ENCODE data around the gene TFPI. TPM values are rescaled to one million over a fixed set of nuclear protein-coding genes. Genes with fewer than 3 reads are reported as not detected.

TFPI gene
- total and polyA plus RNA-seq, 2 of the 8 experiments (the other 6 are each of a cell fraction or from before 2014, with no cell fraction given), result 2.0 to 7.1 TPM

- H3K9ac ChIP-seq (replicated peaks in 1 of 4; ENCODE audit: extremely low read depth in 1 of 4, low read depth in 3 of 4, low read length in 3 of 4), result no peak overlapping the region
- H2AFZ ChIP-seq (ENCODE audit: low read length), result no peak overlapping the region
- no peak overlapping the region for H3K4me2 ChIP-seq (ENCODE audit: insufficient read depth in 1 of 2, low read depth in 2 of 2, low read length in 2 of 2)
- no peak overlapping the region for H4K5ac ChIP-seq (ENCODE audit: insufficient read length, low read depth, low read length)
- H3K18ac ChIP-seq (ENCODE audit: extremely low read depth, low read length), result no peak overlapping the region
- CTCF ChIA-PET (ENCODE audit: partially characterized antibody), result interaction anchor here (0.6 to 1.0 kb wide), 2 partner anchors 70 to 1989 kb away, joined by 3 read pairs; no protein-coding TSS in a partner anchor
- H3K27ac ChIP-seq (ENCODE audit: low read depth, low read length), result no peak overlapping the region
- no peaks in the 10 kb centered on the region for H3K4me1 ChIP-seq (replicated peaks in 1 of 4; ENCODE audit: control insufficient read depth in 3 of 4, insufficient read depth in 4 of 4, low read length in 3 of 4)
- no peaks in the 10 kb centered on the region for H3K79me2 ChIP-seq (ENCODE audit: control insufficient read depth in 1 of 2, insufficient read depth in 2 of 2, low read length in 2 of 2)
- H2BK20ac ChIP-seq (ENCODE audit: low read length), result no peak overlapping the region
- H3K79me1 ChIP-seq (ENCODE audit: low read depth, low read length), result no peaks in the 10 kb centered on the region
- WGBS, 2 experiments (ENCODE audit: extremely low coverage in 1 of 2, insufficient coverage in 1 of 2, insufficient read length in 1 of 2, insufficient replicate concordance in 2 of 2, low coverage in 1 of 2, low lambda C conversion rate in 2 of 2, missing lambda C conversion rate in 1 of 2), result 93% methylated on average over 2 of the region's 2 CpGs; no CpG with 5 or more reads in 1 of the 2 experiments
- DNase-seq (ENCODE audit: low read depth in 1 of 2, low spot score in 2 of 2), result no peak
- H3K56ac ChIP-seq (replicated peaks; ENCODE audit: insufficient read length, low read depth, low read length), result no peak overlapping the region
- H2BK120ac ChIP-seq (replicated peaks; ENCODE audit: low read depth, low read length), result no peak overlapping the region
- no peak overlapping the region for H2BK5ac ChIP-seq (ENCODE audit: low read depth, low read length)
- no peak overlapping the region for H3K4me3 ChIP-seq (ENCODE audit: extremely low read depth in 1 of 4, insufficient read depth in 2 of 4, low read depth in 3 of 4, low read length in 4 of 4)
- H2AK5ac ChIP-seq (ENCODE audit: low read depth, low read length), result no peak overlapping the region
- H3K23ac ChIP-seq (ENCODE audit: insufficient read length), result no peak overlapping the region
- H3K36me3 ChIP-seq (ENCODE audit: control insufficient read depth in 2 of 4, insufficient read depth in 4 of 4, low read length in 3 of 4), result peaks cover 0 to 2% (median 0%) of the 10 kb centered on the region in 4 experiments; a peak in 2 of 8 replicates
- no peak overlapping the region for H2BK15ac ChIP-seq (ENCODE audit: low read length)
- TF ChIP-seq HDAC2 (IDR thresholded peaks at IDR 0.05; ENCODE audit: borderline replicate concordance in 1 of 2, low read depth in 2 of 2, low read length in 2 of 2), result no peak
- no peak for TF ChIP-seq ATF2 (IDR thresholded peaks at IDR 0.05; ENCODE audit: low read length)
- TF ChIP-seq SAP30 (IDR thresholded peaks at IDR 0.05; ENCODE audit: insufficient read depth, insufficient replicate concordance, low read length), result no peak
- no peak for TF ChIP-seq SRF (IDR thresholded peaks at IDR 0.05; ENCODE audit: low read depth, low read length)
- no peak for TF ChIP-seq KDM1A (IDR thresholded peaks at IDR 0.05; ENCODE audit: borderline replicate concordance, low read length)
- no peak for TF ChIP-seq RBBP5 (IDR thresholded peaks at IDR 0.05; ENCODE audit: borderline replicate concordance, low read depth, low read length)
- TF ChIP-seq RXRA (IDR thresholded peaks at IDR 0.05; ENCODE audit: insufficient read depth, low read depth, low read length), result no peak
- TF ChIP-seq ATF3 (IDR thresholded peaks at IDR 0.05; ENCODE audit: insufficient read depth, low read depth, low read length), result no peak
- H2BK12ac ChIP-seq (ENCODE audit: low read depth, low read length), result no peak overlapping the region
- no peak overlapping the region for H3K14ac ChIP-seq (ENCODE audit: insufficient read length)
- no peak overlapping the region for H4K8ac ChIP-seq (ENCODE audit: extremely low read depth, insufficient read depth, low read length)
- H3K23me2 ChIP-seq (ENCODE audit: low read depth, low read length), result no peaks in the 10 kb centered on the region
- H4K20me1 ChIP-seq (replicated peaks in 1 of 2; ENCODE audit: control insufficient read depth in 1 of 2, insufficient read depth in 2 of 2, low read length in 2 of 2), result no peaks in the 10 kb centered on the region
- no peak overlapping the region for H4K91ac ChIP-seq (replicated peaks; ENCODE audit: insufficient read length, low read length)
- no peak for FAIRE-seq
- H3K27me3 ChIP-seq (replicated peaks in 1 of 4; ENCODE audit: control insufficient read depth in 3 of 4, extremely low read depth in 1 of 4, insufficient read depth in 3 of 4, low read length in 3 of 4), result no peaks in the 10 kb centered on the region
- POLR2A ChIA-PET (ENCODE audit: partially characterized antibody), result no interaction called here
- H3K4ac ChIP-seq (replicated peaks; ENCODE audit: insufficient read length, low read depth, low read length), result no peak overlapping the region
- H3K9me3 ChIP-seq (ENCODE audit: insufficient read depth in 2 of 2, low read depth in 1 of 2, low read length in 1 of 2), result peaks cover 12 to 13% of the 10 kb centered on the region in 2 experiments
Observed at GRCh38 chr2:187497140-187497539, 57.1 kb downstream of the TFPI start.
